Measurements from ENCODE around the gene OR1F1. TPM values are rescaled to one million over a fixed set of nuclear protein-coding genes. Genes with fewer than 3 reads are reported as not detected.
"Not testable (repeated sequence)": the region's sequence is repeated elsewhere in the genome, so short reads cannot be mapped to it uniquely, and the experiment has no call there.

The OR1F1 gene
- total RNA-seq, 4 donors from 2014 or later = not detected

- WGBS = 62% methylated on average over 1 of the region's 1 CpG
Observed at GRCh38 chr16:3166505-3166886, 21.5 kb upstream of the OR1F1 start.

GRCh38 chr16:3168729-3169128 lies 19.3 kb upstream of the OR1F1 start:
- DNase-seq (ENCODE audit: extremely low spot score); H3K36me3 ChIP-seq; H3K27ac ChIP-seq (replicated peaks in 1 of 4); H3K4me3 ChIP-seq; H3K9me3 ChIP-seq: not testable (repeated sequence)
- peaks cover 8 to 67% (median 42%) of the 10 kb centered on the region in 4 donors for H3K27me3 ChIP-seq
- H3K4me1 ChIP-seq = peaks cover 21 to 29% (median 27%) of the 10 kb centered on the region in 4 donors
- 85% methylated on average over 7 of the region's 7 CpGs for WGBS
- intact Hi-C loops (cut with DNase I) = loop anchor here (5.0 kb wide), 1 partner anchor 111 kb away; no protein-coding TSS in a partner anchor

More at GRCh38 chr16:3166505-3166886, 21.5 kb upstream of the OR1F1 start:
- Histone ChIP-seq H3K36me3 (no peaks in the 10 kb centered on the region), H3K4me1 (peaks cover 19 to 21% (median 20%) of the 10 kb centered on the region in 4 donors), H3K27me3 (peaks cover 8 to 60% (median 21%) of the 10 kb centered on the region in 4 donors), H3K9me3 (no peaks in the 10 kb centered on the region), H3K27ac (replicated peaks in 1 of 4) (no peak overlapping the region), H3K4me3 (no peak overlapping the region)
- no peak for DNase-seq (ENCODE audit: extremely low spot score)
- no peak for TF ChIP-seq CTCF (IDR thresholded peaks at IDR 0.05)
- TF ChIP-seq POLR2AphosphoS5 (IDR thresholded peaks at IDR 0.05) = no peak
- TF ChIP-seq EP300 (IDR thresholded peaks at IDR 0.05) = no peak
- TF ChIP-seq POLR2A (IDR thresholded peaks at IDR 0.05; ENCODE audit: low read depth) = no peak
- intact Hi-C loops (cut with DNase I) = loop anchor here (5.0 kb wide), 1 partner anchor 109 kb away; no protein-coding TSS in a partner anchor

- no peaks in the 10 kb centered on the region for H3K36me3 ChIP-seq
- no peak for DNase-seq (ENCODE audit: extremely low spot score)
- H3K4me3 ChIP-seq = peak overlapping the region; percentile 4 to 43 (median 22)
- H3K4me1 ChIP-seq = peaks cover 19 to 43% (median 29%) of the 10 kb centered on the region in 4 donors
- H3K27me3 ChIP-seq = peaks cover 8 to 80% (median 60%) of the 10 kb centered on the region in 4 donors
- no peaks in the 10 kb centered on the region for H3K9me3 ChIP-seq
- TF ChIP-seq POLR2AphosphoS5 (IDR thresholded peaks at IDR 0.05) = no peak
- TF ChIP-seq EP300 (IDR thresholded peaks at IDR 0.05) = no peak
- no peak overlapping the region for H3K27ac ChIP-seq (replicated peaks in 1 of 4)
- intact Hi-C loops (cut with DNase I) = no loop called here
- 3% methylated on average over 37 of the region's 53 CpGs for WGBS
Observed at GRCh38 chr16:3170440-3171180, 17.4 kb upstream of the OR1F1 start.

GRCh38 chr16:3171181-3171854 lies 16.7 kb upstream of the OR1F1 start:
- Histone ChIP-seq H3K9me3 (no peaks in the 10 kb centered on the region), H3K36me3 (no peaks in the 10 kb centered on the region), H3K4me1 (peaks cover 16 to 40% (median 26%) of the 10 kb centered on the region in 4 donors), H3K27me3 (peaks cover 8 to 87% (median 66%) of the 10 kb centered on the region in 4 donors), H3K4me3 (peak overlapping the region in 3 of 4 donors; percentile 15 to 43 (median 28)), H3K27ac (replicated peaks in 1 of 4) (no peak overlapping the region)
- DNase-seq (ENCODE audit: extremely low spot score) = no peak
- intact Hi-C loops (cut with DNase I) = no loop called here
- TF ChIP-seq POLR2AphosphoS5 (IDR thresholded peaks at IDR 0.05) = no peak
- TF ChIP-seq CTCF (IDR thresholded peaks at IDR 0.05) = no peak
- no peak for TF ChIP-seq POLR2A (IDR thresholded peaks at IDR 0.05; ENCODE audit: low read depth)
- TF ChIP-seq EP300 (IDR thresholded peaks at IDR 0.05) = no peak
- WGBS = 14% methylated on average over 23 of the region's 35 CpGs

- H3K36me3 ChIP-seq = no peaks in the 10 kb centered on the region
- DNase-seq (ENCODE audit: extremely low spot score) = no peak
- 10% methylated on average over 19 of the region's 41 CpGs for WGBS
- peaks cover 16 to 40% (median 26%) of the 10 kb centered on the region in 4 donors for H3K4me1 ChIP-seq
- intact Hi-C loops (cut with DNase I) = no loop called here
- H3K27me3 ChIP-seq = peaks cover 8 to 94% (median 69%) of the 10 kb centered on the region in 4 donors
- no peak overlapping the region for H3K27ac ChIP-seq (replicated peaks in 1 of 4)
- TF ChIP-seq POLR2A (IDR thresholded peaks at IDR 0.05; ENCODE audit: low read depth) = no peak
- TF ChIP-seq EP300 (IDR thresholded peaks at IDR 0.05) = no peak
- no peak for TF ChIP-seq CTCF (IDR thresholded peaks at IDR 0.05)
- TF ChIP-seq POLR2AphosphoS5 (IDR thresholded peaks at IDR 0.05) = no peak
- H3K9me3 ChIP-seq = no peaks in the 10 kb centered on the region
- no peak overlapping the region for H3K4me3 ChIP-seq
Observed at GRCh38 chr16:3171855-3172593, 16.0 kb upstream of the OR1F1 start.

Data from esophagus muscularis mucosa (tissue), 4 donors.